A673 (cell line): ENCODE measurements around the gene NKX2-3. TPM values are rescaled to one million over a fixed set of nuclear protein-coding genes. Genes with fewer than 3 reads are reported as not detected.

ENCODE experiments used
- BruUV-seq: library from RNA; stranded (reverse); fragments of 400-500 nt; replicated peaks from 2 replicates; lab custom pipeline; 2021; lab: Mats Ljungman, UMichigan
- CTCF ChIA-PET: fragments of 300-600 bp; sonication (Branson Sonifier 250); formaldehyde crosslinking; loops from one replicate; lab custom pipeline; 2022; ENCODE audit warnings: antibody characterized with exemption; lab: Charles Lee
- POLR2A ChIA-PET: fragments of 300-600 bp; sonication (Branson Sonifier 250); formaldehyde crosslinking; loops from one replicate; lab custom pipeline; 2022; ENCODE audit warnings: antibody characterized with exemption; ENCODE audit not compliant: low non-redundant PET; lab: Charles Lee
- DNase-seq: peaks from one replicate; pipeline ENCODE4 v3.0.0-alpha.2; 2015; ENCODE audit warnings: low spot score
- H3K27ac ChIP-seq: fragments of 200-600 bp; sonication (generic); 2 replicates; pipeline ENCODE4 v1.5.1; 2016; ENCODE audit warnings: mixed run types, low read depth, mild to moderate bottlenecking, mixed read lengths, antibody characterized with exemption, low read length; ENCODE audit not compliant: poor library complexity, severe bottlenecking
- H3K27me3 ChIP-seq: fragments of 200-600 bp; sonication (generic); replicated peaks from 2 replicates; pipeline ENCODE4 v1.6.1; 2017; ENCODE audit warnings: mixed run types, low read depth, mild to moderate bottlenecking, mixed read lengths, antibody characterized with exemption, low read length; ENCODE audit not compliant: insufficient read depth, poor library complexity
- H3K36me3 ChIP-seq: fragments of 200-600 bp; sonication (generic); 2 replicates; pipeline ENCODE4 v1.6.1; 2016; ENCODE audit warnings: mixed run types, mild to moderate bottlenecking, mixed read lengths, antibody characterized with exemption, low read length; ENCODE audit not compliant: insufficient read depth, poor library complexity, severe bottlenecking
- H3K4me1 ChIP-seq: fragments of 200-600 bp; sonication (generic); 2 replicates; pipeline ENCODE4 v1.6.1; 2017; ENCODE audit warnings: mixed run types, mild to moderate bottlenecking, mixed read lengths, antibody characterized with exemption, low read length; ENCODE audit not compliant: insufficient read depth, poor library complexity, severe bottlenecking
- H3K4me3 ChIP-seq: fragments of 200-600 bp; sonication (generic); 2 replicates; pipeline ENCODE4 v1.5.1; 2016; ENCODE audit warnings: low read depth, mixed run types, mild to moderate bottlenecking, mixed read lengths, low read length; ENCODE audit not compliant: poor library complexity, severe bottlenecking
- H3K9me3 ChIP-seq: fragments of 200-600 bp; sonication (generic); 2 replicates; pipeline ENCODE4 v1.6.1; 2016; ENCODE audit warnings: mixed run types, low read depth, mild to moderate bottlenecking, mixed read lengths, antibody characterized with exemption, low read length; ENCODE audit not compliant: poor library complexity, severe bottlenecking
- EZH2 ChIP-seq: fragments of 200-600 bp; sonication (generic); IDR thresholded peaks from 2 replicates; pipeline ENCODE4 v1.6.1; 2017; ENCODE audit warnings: borderline replicate concordance, low read depth, mild to moderate bottlenecking, mixed read lengths, antibody characterized with exemption, low read length; ENCODE audit not compliant: poor library complexity, severe bottlenecking
- intact Hi-C: fragments of 100-400 bp; cut with micrococcal nuclease; formaldehyde crosslinking; loops from one replicate; pipeline ENCODE4 v1.10.0; 2022; ENCODE audit not compliant: unreplicated experiment
- total RNA-seq: library from RNA; stranded (reverse); gene quantifications from 2 replicates; pipeline ENCODE4 v1.2.3, GENCODE V29; 2021
- TF ChIP-seq, protein P1 (sequence below): fragments of 300-800, 200-600 bp; sonication (generic); conservative IDR thresholded peaks from 2 replicates; pipeline ENCODE4 v1.5.1; 2017; ENCODE audit warnings: low read depth, mild to moderate bottlenecking, antibody characterized with exemption, low read length, moderate library complexity, mixed read lengths

Gene NKX2-3
- total RNA-seq, 1 experiment from 2014 or later, result not detected

- DNase-seq, result no peak
- POLR2A ChIA-PET, result no interaction called here
Measured at GRCh38 chr10:99555371-99555770, 22.6 kb downstream of the NKX2-3 start.

DNA sequence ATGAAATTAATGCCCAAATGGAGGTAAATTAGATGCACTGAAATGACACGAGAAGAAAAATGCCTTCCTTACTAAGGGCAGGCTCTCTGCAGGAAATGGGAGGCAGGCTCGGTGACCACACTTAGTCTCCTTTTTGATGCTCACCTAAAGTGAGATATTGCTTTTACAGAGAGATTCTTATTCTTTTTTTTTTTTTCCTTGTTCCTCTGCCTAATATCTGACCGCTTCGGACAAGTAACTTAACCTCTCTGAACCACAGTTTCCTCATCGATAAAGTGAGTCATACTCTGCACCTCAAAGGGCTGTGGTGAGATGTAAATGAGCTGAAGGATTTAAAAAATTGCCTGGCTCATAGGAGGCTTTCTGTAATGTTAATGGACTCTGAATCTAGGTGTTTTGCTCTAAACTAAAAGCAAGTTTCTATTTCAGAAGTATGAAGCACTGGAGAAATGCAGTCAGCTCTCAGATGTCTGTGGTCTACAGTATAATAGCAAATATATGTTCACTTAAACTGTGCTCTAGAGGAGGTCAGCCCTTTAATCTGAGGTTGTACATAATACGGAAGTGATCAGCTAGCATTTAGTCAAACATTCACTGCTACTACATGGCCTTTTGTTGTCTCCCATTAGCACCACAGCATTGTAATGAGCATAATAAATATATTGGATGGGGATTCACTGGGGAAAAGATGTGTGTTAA, 23.2 kb downstream of the NKX2-3 start:
- DNase-seq, result no peak
- intact Hi-C loops, result no loop called here
- ChIA-PET CTCF (no interaction called here), POLR2A (no interaction called here)
- TF ChIP-seq, protein P1, sequence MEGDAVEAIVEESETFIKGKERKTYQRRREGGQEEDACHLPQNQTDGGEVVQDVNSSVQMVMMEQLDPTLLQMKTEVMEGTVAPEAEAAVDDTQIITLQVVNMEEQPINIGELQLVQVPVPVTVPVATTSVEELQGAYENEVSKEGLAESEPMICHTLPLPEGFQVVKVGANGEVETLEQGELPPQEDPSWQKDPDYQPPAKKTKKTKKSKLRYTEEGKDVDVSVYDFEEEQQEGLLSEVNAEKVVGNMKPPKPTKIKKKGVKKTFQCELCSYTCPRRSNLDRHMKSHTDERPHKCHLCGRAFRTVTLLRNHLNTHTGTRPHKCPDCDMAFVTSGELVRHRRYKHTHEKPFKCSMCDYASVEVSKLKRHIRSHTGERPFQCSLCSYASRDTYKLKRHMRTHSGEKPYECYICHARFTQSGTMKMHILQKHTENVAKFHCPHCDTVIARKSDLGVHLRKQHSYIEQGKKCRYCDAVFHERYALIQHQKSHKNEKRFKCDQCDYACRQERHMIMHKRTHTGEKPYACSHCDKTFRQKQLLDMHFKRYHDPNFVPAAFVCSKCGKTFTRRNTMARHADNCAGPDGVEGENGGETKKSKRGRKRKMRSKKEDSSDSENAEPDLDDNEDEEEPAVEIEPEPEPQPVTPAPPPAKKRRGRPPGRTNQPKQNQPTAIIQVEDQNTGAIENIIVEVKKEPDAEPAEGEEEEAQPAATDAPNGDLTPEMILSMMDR, result no peak
- no peak for TF ChIP-seq EZH2
- peaks cover 6% of the 10 kb centered on the region for H3K4me1 ChIP-seq
- no peaks in the 10 kb centered on the region for H3K9me3 ChIP-seq
- no peaks in the 10 kb centered on the region for H3K36me3 ChIP-seq
- no TSS peak for BruUV-seq
- no peak overlapping the region for H3K4me3 ChIP-seq
- H3K27ac ChIP-seq, result no peak overlapping the region
- peaks cover 17% of the 10 kb centered on the region for H3K27me3 ChIP-seq

More at GRCh38 chr10:99555371-99555770, 22.6 kb downstream of the NKX2-3 start:
- H3K4me3 ChIP-seq, result no peak overlapping the region
- no peaks in the 10 kb centered on the region for H3K36me3 ChIP-seq
- H3K27me3 ChIP-seq, result peaks cover 17% of the 10 kb centered on the region
- BruUV-seq, result no TSS peak
- intact Hi-C loops, result no loop called here
- TF ChIP-seq, protein P1, result no peak
- no peak for TF ChIP-seq EZH2
- H3K9me3 ChIP-seq, result no peaks in the 10 kb centered on the region
- H3K4me1 ChIP-seq, result peaks cover 6% of the 10 kb centered on the region
- CTCF ChIA-PET, result no interaction called here
- no peak overlapping the region for H3K27ac ChIP-seq

DNA sequence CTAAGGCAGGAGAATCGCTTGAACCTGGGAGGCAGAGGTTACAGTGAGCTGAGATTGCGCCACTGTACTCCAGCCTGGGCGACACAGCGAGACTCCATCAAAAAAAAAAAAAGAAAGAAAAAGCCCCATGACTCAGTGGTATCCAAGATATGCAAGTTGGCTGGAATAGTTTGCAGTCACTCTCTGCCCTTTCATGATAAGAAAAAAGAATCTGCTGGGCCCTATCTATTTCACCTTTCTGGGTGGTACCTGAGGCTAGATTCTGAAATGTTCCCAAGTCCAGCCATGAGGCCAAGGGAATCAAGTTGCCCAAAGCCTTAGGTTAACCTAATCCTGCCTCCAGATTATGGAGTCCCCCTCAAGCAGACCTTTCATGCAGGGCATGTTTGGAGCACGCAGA, 24.3 kb downstream of the NKX2-3 start:
- POLR2A ChIA-PET, result no interaction called here
- Histone ChIP-seq H3K4me3 (no peak overlapping the region), H3K9me3 (no peaks in the 10 kb centered on the region), H3K27me3 (peaks cover 17% of the 10 kb centered on the region), H3K36me3 (no peaks in the 10 kb centered on the region), H3K4me1 (no peaks in the 10 kb centered on the region), H3K27ac (no peak overlapping the region)
- CTCF ChIA-PET, result no interaction called here
- BruUV-seq, result no TSS peak
- DNase-seq, result no peak
- intact Hi-C loops, result no loop called here
- TF ChIP-seq, protein P1, result no peak
- TF ChIP-seq EZH2, result no peak
